GF-D8 (cell line): ENCODE measurements around the gene BRME1.
"Not testable (repeated sequence)": the region's sequence is repeated elsewhere in the genome, so short reads cannot be mapped to it uniquely, and the experiment has no call there.

Experiments used
- DNase-seq: peaks from one replicate; lab custom pipeline; 2025; lab: John Stamatoyannopoulos, UW

Gene BRME1

GRCh38 chr19:13926010-13926409 lies 20.1 kb upstream of the BRME1 start:
- DNase-seq, result no peak

GRCh38 chr19:13923194-13923987 lies 17.5 kb upstream of the BRME1 start:
- no peak for DNase-seq

GRCh38 chr19:13922118-13922517 lies 16.2 kb upstream of the BRME1 start:
- not testable (repeated sequence) for DNase-seq

GRCh38 chr19:13920940-13921747 lies 15.2 kb upstream of the BRME1 start:
- no peak for DNase-seq

- no peak for DNase-seq
Observed at GRCh38 chr19:13920524-13920923, 14.6 kb upstream of the BRME1 start.

- no peak for DNase-seq
Observed at GRCh38 chr19:13918726-13919411, 13.0 kb upstream of the BRME1 start.

GRCh38 chr19:13917888-13918406 lies 12.0 kb upstream of the BRME1 start:
- DNase-seq, result no peak

- no peak for DNase-seq
Observed at GRCh38 chr19:13914777-13915176, 8.9 kb upstream of the BRME1 start.

GRCh38 chr19:13913352-13913751 lies 7.4 kb upstream of the BRME1 start:
- no peak for DNase-seq

GRCh38 chr19:13909430-13909829 lies 3.5 kb upstream of the BRME1 start:
- DNase-seq, result no peak

- no peak for DNase-seq
Observed at GRCh38 chr19:13908674-13909073, 2.8 kb upstream of the BRME1 start.

- DNase-seq, result no peak
Observed at GRCh38 chr19:13906910-13907309, 993 bp upstream of the BRME1 start.

- DNase-seq, result no peak
Observed at GRCh38 chr19:13906521-13906904, 596 bp upstream of the BRME1 start.

GRCh38 chr19:13902993-13903555 lies 2.8 kb downstream of the BRME1 start:
- DNase-seq, result peak; percentile 7

- no peak for DNase-seq
Observed at GRCh38 chr19:13899912-13900584, 5.9 kb downstream of the BRME1 start.

GRCh38 chr19:13899393-13899792 lies 6.5 kb downstream of the BRME1 start:
- no peak for DNase-seq

- DNase-seq, result no peak
Observed at GRCh38 chr19:13896227-13896626, 9.7 kb downstream of the BRME1 start.

- no peak for DNase-seq
Observed at GRCh38 chr19:13894552-13894951, 11.4 kb downstream of the BRME1 start.

- DNase-seq, result peak; percentile 84
Observed at GRCh38 chr19:13892870-13893269, 13.0 kb downstream of the BRME1 start.

- no peak for DNase-seq
Observed at GRCh38 chr19:13890136-13890535, 15.8 kb downstream of the BRME1 start.

GRCh38 chr19:13888281-13888680 lies 17.6 kb downstream of the BRME1 start:
- no peak for DNase-seq

GRCh38 chr19:13887517-13887916 lies 18.4 kb downstream of the BRME1 start:
- peak; percentile 55 for DNase-seq
